SU-DHL-6 (cell line): ENCODE results near the gene HCN1.

Experiments
- EZH2phosphoT487 ChIP-seq: fragments of 200-600 bp; sonication (generic), shearing (Covaris generic); conservative IDR thresholded peaks from 2 replicates; pipeline ENCODE4 v1.6.1; 2018; ENCODE audit warnings: mild to moderate bottlenecking, antibody characterized with exemption, low read length, moderate library complexity, mixed read lengths
- TF ChIP-seq, protein P1 (sequence below): fragments of 200-600 bp; sonication (generic); IDR thresholded peaks from one replicate; pipeline ENCODE4 v1.5.1; 2017; ENCODE audit warnings: antibody characterized with exemption, mild to moderate bottlenecking, low read length, moderate library complexity; ENCODE audit not compliant: insufficient read depth, poor library complexity, severe bottlenecking

DNA sequence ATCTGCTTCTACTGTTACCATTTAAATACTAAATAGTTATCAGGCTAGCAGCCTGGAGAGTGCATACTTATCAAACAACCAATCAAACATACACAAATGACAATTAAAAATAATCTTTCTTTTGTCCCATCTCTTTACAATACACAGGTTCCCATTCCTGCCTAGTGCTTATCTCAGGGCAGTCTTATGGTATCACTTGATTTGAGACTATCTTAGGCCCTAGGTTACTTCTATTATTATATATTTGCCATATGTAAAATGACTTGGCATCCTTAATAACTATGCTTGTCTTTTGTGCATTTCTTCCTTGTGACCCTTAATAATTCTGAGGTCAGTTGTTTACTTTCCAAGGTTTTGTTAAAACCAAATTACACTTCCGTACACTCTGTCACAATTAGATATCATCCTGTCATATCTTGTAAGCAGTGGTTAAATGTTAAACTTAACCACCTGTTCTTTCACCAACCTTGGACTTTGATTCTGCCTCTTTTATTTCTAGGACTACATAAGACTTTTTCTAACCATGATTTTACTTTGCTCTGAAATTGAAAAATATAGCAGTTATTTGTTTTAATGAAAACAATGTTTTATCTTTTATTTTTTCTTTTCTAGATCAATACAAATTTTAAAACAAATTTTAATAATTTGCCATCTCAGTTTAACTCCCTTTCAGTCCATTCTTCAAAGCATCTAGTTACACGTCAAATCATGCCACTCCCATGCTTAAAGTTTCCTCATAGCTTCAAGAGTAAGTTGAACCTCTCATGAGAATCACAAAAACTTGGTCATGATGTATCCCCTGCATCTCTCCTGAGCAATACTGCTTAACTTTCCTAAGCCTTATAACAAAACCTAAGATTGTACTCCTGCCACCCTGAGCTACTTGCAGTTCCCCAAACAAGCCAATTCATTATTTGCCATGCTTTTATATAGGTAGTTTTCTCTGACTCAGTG lies 281.3 kb downstream of the HCN1 start:
- TF ChIP-seq, protein P1, sequence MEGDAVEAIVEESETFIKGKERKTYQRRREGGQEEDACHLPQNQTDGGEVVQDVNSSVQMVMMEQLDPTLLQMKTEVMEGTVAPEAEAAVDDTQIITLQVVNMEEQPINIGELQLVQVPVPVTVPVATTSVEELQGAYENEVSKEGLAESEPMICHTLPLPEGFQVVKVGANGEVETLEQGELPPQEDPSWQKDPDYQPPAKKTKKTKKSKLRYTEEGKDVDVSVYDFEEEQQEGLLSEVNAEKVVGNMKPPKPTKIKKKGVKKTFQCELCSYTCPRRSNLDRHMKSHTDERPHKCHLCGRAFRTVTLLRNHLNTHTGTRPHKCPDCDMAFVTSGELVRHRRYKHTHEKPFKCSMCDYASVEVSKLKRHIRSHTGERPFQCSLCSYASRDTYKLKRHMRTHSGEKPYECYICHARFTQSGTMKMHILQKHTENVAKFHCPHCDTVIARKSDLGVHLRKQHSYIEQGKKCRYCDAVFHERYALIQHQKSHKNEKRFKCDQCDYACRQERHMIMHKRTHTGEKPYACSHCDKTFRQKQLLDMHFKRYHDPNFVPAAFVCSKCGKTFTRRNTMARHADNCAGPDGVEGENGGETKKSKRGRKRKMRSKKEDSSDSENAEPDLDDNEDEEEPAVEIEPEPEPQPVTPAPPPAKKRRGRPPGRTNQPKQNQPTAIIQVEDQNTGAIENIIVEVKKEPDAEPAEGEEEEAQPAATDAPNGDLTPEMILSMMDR, result no peak
- TF ChIP-seq EZH2phosphoT487, result no peak
